ENCODE measurements around the gene JMJD4. TPM values are rescaled to one million over a fixed set of nuclear protein-coding genes. Genes with fewer than 3 reads are reported as not detected.

The JMJD4 gene
- total RNA-seq, 2 donors from 2014 or later = 8.7 to 11.1 TPM

GRCh38 chr1:227731241-227731677, 3.8 kb downstream of the JMJD4 start:
- no peak overlapping the region for H3K4me3 Mint-ChIP-seq
- no peak overlapping the region for H3K27ac Mint-ChIP-seq
- peaks cover 1 to 2% of the 10 kb centered on the region in 2 donors for H3K36me3 Mint-ChIP-seq (ENCODE audit: insufficient read depth in 2 of 2)
- DNase-seq (no peak), ATAC-seq (replicated peaks in 1 of 2) (no peak)
- H3K4me1 Mint-ChIP-seq (ENCODE audit: low read depth) = peaks cover 39% of the 10 kb centered on the region
- peaks cover 7% of the 10 kb centered on the region for H3K27me3 Mint-ChIP-seq (ENCODE audit: low read depth)
- H3K9me3 Mint-ChIP-seq = no peaks in the 10 kb centered on the region

DNA sequence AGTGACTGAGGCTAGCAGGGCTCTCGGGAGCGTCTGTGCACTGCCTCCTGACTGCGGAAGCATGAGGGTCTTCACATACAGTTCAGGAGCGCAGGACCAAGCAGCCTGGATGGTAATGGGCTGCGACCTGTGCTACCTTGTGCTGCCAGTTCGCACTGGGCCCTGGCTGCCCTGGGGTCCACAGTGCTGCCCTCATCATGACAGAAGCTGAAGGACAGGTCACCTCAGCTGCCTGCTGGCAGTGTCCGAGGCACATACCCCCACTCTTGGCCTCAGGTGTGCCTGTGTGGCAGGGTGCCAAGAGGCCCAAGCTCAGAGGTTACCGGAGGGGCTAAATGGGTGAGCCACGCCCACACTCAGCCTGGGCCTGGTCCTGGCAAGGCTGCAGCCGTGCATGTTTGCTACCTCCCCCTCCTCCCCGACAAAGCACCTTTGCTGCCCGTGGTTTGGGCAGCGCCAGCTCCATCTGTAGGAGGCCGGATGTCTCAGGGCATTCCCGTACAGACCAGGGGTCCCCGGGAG, 4.4 kb downstream of the JMJD4 start:
- H3K27me3 Mint-ChIP-seq (ENCODE audit: low read depth) = peaks cover 11% of the 10 kb centered on the region
- ATAC-seq (replicated peaks in 1 of 2) (no peak), DNase-seq (no peak)
- H3K27ac Mint-ChIP-seq = no peak overlapping the region
- no peak overlapping the region for H3K4me3 Mint-ChIP-seq
- no peaks in the 10 kb centered on the region for H3K9me3 Mint-ChIP-seq
- peaks cover under 1 to 2% of the 10 kb centered on the region in 2 donors for H3K36me3 Mint-ChIP-seq (ENCODE audit: insufficient read depth in 2 of 2)
- peaks cover 33% of the 10 kb centered on the region for H3K4me1 Mint-ChIP-seq (ENCODE audit: low read depth)

- Mint-ChIP-seq H3K9me3 (no peaks in the 10 kb centered on the region), H3K27ac (no peak overlapping the region), H3K4me1 (ENCODE audit: low read depth) (peaks cover 31% of the 10 kb centered on the region), H3K36me3 (ENCODE audit: insufficient read depth in 2 of 2) (peaks cover 0 to 2% of the 10 kb centered on the region in 2 donors), H3K27me3 (ENCODE audit: low read depth) (peaks cover 11% of the 10 kb centered on the region), H3K4me3 (peak overlapping the region; percentile 36 to 60)
- ATAC-seq (replicated peaks in 1 of 2) (no peak), DNase-seq (peak; percentile 50 to 60)
Observed at GRCh38 chr1:227729881-227730629, 5.0 kb downstream of the JMJD4 start.

DNA sequence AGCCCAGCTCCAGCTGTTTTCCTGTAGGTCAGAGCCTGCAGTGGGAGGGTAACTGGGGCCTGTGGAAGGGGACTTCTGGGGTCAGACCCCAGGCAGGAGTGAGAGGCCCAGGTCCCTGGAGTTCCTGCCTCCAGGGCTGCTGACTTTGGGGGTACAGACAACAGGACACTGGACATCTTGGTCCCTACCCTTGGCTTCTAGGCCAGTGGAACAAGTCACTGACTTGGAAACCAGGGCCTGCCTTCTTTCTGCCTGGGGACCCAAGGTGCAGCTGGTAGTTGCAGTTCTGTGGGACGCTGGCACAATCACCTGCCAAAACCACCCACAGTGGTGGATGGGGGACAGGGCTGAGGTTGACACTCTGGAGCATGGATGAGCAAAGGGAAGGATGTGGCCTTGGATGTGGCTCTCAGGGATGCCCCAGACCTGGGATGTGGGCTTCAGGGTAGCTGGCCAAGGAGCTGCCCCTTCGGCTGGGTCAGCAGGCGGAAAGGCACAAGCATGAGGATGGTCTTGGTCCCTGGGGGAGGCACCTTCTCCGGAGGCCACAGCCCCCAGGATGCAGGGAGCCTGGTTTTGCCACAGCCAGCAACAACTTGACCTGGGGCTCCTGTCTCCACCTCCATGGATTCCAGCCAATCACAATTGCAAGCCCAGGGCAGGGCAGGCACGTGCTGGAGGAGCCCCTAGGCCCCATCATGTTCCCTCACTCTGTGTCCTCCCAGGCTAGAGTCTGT, 5.8 kb downstream of the JMJD4 start:
- peak overlapping the region; percentile 94 to 95 for H3K4me3 Mint-ChIP-seq
- no peaks in the 10 kb centered on the region for H3K9me3 Mint-ChIP-seq
- peak in 1 of 2 donors; percentile 4 for ATAC-seq (replicated peaks in 1 of 2)
- no peak for DNase-seq
- peaks cover 30% of the 10 kb centered on the region for H3K4me1 Mint-ChIP-seq (ENCODE audit: low read depth)
- peaks cover 0 to 2% of the 10 kb centered on the region in 2 donors for H3K36me3 Mint-ChIP-seq (ENCODE audit: insufficient read depth in 2 of 2)
- peaks cover 11% of the 10 kb centered on the region for H3K27me3 Mint-ChIP-seq (ENCODE audit: low read depth)
- no peak overlapping the region for H3K27ac Mint-ChIP-seq

GRCh38 chr1:227728892-227729143, 6.3 kb downstream of the JMJD4 start:
- no peak overlapping the region for H3K27ac Mint-ChIP-seq
- ATAC-seq (replicated peaks in 1 of 2) = peak; percentile 14 to 22
- no peak for DNase-seq

GRCh38 chr1:227728059-227728891, 6.8 kb downstream of the JMJD4 start:
- H3K27ac Mint-ChIP-seq = peak overlapping the region; percentile 85
- DNase-seq (peak; percentile 57 to 70), ATAC-seq (replicated peaks in 1 of 2) (peak; percentile 66 to 70)
- H3K4me1 Mint-ChIP-seq (ENCODE audit: low read depth) = peaks cover 19% of the 10 kb centered on the region
- peaks cover 11% of the 10 kb centered on the region for H3K27me3 Mint-ChIP-seq (ENCODE audit: low read depth)
- peaks cover 2 to 3% of the 10 kb centered on the region in 2 donors for H3K9me3 Mint-ChIP-seq
- peaks cover under 1 to 5% of the 10 kb centered on the region in 2 donors for H3K36me3 Mint-ChIP-seq (ENCODE audit: insufficient read depth in 2 of 2)
- peak overlapping the region; percentile 94 to 95 for H3K4me3 Mint-ChIP-seq

More at GRCh38 chr1:227728892-227729143, 6.3 kb downstream of the JMJD4 start:
- Mint-ChIP-seq H3K36me3 (ENCODE audit: insufficient read depth in 2 of 2) (peaks cover 0 to 2% of the 10 kb centered on the region in 2 donors), H3K4me1 (ENCODE audit: low read depth) (peaks cover 25% of the 10 kb centered on the region), H3K4me3 (peak overlapping the region; percentile 94 to 95), H3K9me3 (no peaks in the 10 kb centered on the region), H3K27me3 (ENCODE audit: low read depth) (peaks cover 11% of the 10 kb centered on the region)

- H3K4me3 Mint-ChIP-seq = no peak overlapping the region
- peaks cover 17% of the 10 kb centered on the region for H3K4me1 Mint-ChIP-seq (ENCODE audit: low read depth)
- H3K9me3 Mint-ChIP-seq = peaks cover 10 to 11% of the 10 kb centered on the region in 2 donors
- peaks cover 11% of the 10 kb centered on the region for H3K27me3 Mint-ChIP-seq (ENCODE audit: low read depth)
- peaks cover 7 to 10% of the 10 kb centered on the region in 2 donors for H3K36me3 Mint-ChIP-seq (ENCODE audit: insufficient read depth in 2 of 2)
- DNase-seq = no peak
- ATAC-seq (replicated peaks in 1 of 2) = no peak
- H3K27ac Mint-ChIP-seq = no peak overlapping the region
Observed at GRCh38 chr1:227726924-227727599, 8.0 kb downstream of the JMJD4 start.

DNA sequence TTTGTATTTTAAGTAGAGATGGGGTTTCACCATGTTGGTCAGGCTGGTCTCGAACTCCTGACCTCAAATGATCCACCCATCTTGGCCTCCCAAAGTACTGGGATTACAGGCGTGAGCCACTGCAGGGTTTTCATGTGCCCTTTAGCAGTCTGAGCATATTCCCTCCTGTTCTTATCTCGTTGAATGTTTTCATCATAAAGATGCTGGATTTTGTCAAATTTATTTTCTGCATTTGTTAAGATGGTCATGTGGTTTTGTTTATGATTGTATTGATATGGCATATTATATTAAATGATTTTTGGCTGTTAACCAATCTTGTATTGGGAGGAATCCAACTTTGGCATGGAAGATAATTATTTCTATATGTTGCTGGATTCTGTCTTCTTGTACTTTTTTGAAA, 8.8 kb downstream of the JMJD4 start:
- DNase-seq (no peak), ATAC-seq (replicated peaks in 1 of 2) (no peak)
- Mint-ChIP-seq H3K27ac (no peak overlapping the region), H3K9me3 (peaks cover 13 to 15% of the 10 kb centered on the region in 2 donors), H3K27me3 (ENCODE audit: low read depth) (peaks cover 11% of the 10 kb centered on the region), H3K36me3 (ENCODE audit: insufficient read depth in 2 of 2) (peaks cover 13 to 14% of the 10 kb centered on the region in 2 donors), H3K4me3 (no peak overlapping the region), H3K4me1 (ENCODE audit: low read depth) (peaks cover 17% of the 10 kb centered on the region)

- no peak for ATAC-seq (replicated peaks in 1 of 2)
- no peak overlapping the region for H3K4me3 Mint-ChIP-seq
- H3K9me3 Mint-ChIP-seq = peaks cover 20 to 23% of the 10 kb centered on the region in 2 donors
- H3K36me3 Mint-ChIP-seq (ENCODE audit: insufficient read depth in 2 of 2) = peaks cover 22 to 23% of the 10 kb centered on the region in 2 donors
- no peak for DNase-seq
- no peak overlapping the region for H3K27ac Mint-ChIP-seq
- H3K4me1 Mint-ChIP-seq (ENCODE audit: low read depth) = peaks cover 17% of the 10 kb centered on the region
- peaks cover 11% of the 10 kb centered on the region for H3K27me3 Mint-ChIP-seq (ENCODE audit: low read depth)
Observed at GRCh38 chr1:227725046-227725445, 10.1 kb downstream of the JMJD4 start.

DNA sequence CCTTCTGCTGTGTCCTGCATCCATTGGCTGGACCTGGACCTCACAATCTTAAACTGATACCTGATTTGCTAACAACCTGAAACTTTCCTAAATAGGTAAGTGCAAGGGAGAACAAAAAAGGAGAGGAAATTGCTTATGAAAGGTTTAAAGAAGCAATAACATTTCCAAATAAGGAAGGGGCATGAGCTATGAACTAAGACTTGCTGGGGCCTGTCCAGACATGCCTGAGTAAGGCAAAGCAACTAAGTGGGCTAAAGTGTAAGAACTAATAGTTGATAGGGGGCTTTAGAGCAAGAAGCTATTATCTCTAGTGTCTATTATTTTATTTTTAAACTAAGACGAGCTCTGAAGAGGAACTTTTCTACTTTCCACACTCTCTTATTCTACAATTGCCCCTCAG, 11.6 kb downstream of the JMJD4 start:
- Mint-ChIP-seq H3K4me3 (no peak overlapping the region), H3K27ac (peak overlapping the region; percentile 44), H3K4me1 (ENCODE audit: low read depth) (peaks cover 7% of the 10 kb centered on the region), H3K27me3 (ENCODE audit: low read depth) (peaks cover 11% of the 10 kb centered on the region), H3K36me3 (ENCODE audit: insufficient read depth in 2 of 2) (peaks cover 29% of the 10 kb centered on the region in 2 donors), H3K9me3 (peaks cover 26 to 30% of the 10 kb centered on the region in 2 donors)
- no peak for DNase-seq
- no peak for ATAC-seq (replicated peaks in 1 of 2)

GRCh38 chr1:227718932-227719331, 16.2 kb downstream of the JMJD4 start:
- no peak for DNase-seq
- Mint-ChIP-seq H3K9me3 (peaks cover 45 to 46% of the 10 kb centered on the region in 2 donors), H3K4me3 (no peak overlapping the region), H3K27ac (no peak overlapping the region), H3K4me1 (ENCODE audit: low read depth) (no peaks in the 10 kb centered on the region), H3K36me3 (ENCODE audit: insufficient read depth in 2 of 2) (peaks cover 39 to 46% of the 10 kb centered on the region in 2 donors), H3K27me3 (ENCODE audit: low read depth) (no peaks in the 10 kb centered on the region)
- ATAC-seq (replicated peaks in 1 of 2) = no peak

DNA sequence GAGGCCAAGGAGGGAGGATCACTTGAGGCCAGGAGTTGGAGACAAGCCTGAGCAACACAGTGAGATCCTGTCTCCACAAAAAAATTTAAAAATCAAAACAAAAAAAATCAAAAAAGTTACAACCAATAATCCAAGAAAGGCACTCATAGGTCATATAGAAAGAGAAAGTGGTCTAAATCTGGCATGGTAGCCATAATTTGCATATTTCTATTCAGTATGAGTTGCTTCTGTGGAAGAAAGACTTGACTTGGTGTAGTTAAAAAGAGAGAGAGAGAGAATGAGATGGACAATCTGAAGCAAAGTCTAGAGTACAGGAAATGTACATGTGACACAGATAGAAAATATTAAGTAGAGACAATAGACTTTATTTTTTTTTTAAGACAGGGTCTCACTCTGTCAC, 22.5 kb downstream of the JMJD4 start:
- Mint-ChIP-seq H3K9me3 (peaks cover 23 to 29% of the 10 kb centered on the region in 2 donors), H3K4me1 (ENCODE audit: low read depth) (peaks cover 12% of the 10 kb centered on the region), H3K4me3 (no peak overlapping the region), H3K27ac (no peak overlapping the region), H3K27me3 (ENCODE audit: low read depth) (no peaks in the 10 kb centered on the region), H3K36me3 (ENCODE audit: insufficient read depth in 2 of 2) (peaks cover 17 to 24% of the 10 kb centered on the region in 2 donors)
- DNase-seq (no peak), ATAC-seq (replicated peaks in 1 of 2) (peak in 1 of 2 donors; percentile 36)
